HG02970 (cell line): ENCODE results near the gene NT5C1B.

ENCODE experiments used
- ATAC-seq: cut with Tn5 transposase; IDR thresholded peaks from one replicate; pipeline ENCODE4 v1.9.1; 2021; ENCODE audit warnings: mild to moderate bottlenecking, moderate library complexity, moderate number of reproducible peaks; ENCODE audit not compliant: unreplicated experiment, low FRiP score

NT5C1B gene

DNA sequence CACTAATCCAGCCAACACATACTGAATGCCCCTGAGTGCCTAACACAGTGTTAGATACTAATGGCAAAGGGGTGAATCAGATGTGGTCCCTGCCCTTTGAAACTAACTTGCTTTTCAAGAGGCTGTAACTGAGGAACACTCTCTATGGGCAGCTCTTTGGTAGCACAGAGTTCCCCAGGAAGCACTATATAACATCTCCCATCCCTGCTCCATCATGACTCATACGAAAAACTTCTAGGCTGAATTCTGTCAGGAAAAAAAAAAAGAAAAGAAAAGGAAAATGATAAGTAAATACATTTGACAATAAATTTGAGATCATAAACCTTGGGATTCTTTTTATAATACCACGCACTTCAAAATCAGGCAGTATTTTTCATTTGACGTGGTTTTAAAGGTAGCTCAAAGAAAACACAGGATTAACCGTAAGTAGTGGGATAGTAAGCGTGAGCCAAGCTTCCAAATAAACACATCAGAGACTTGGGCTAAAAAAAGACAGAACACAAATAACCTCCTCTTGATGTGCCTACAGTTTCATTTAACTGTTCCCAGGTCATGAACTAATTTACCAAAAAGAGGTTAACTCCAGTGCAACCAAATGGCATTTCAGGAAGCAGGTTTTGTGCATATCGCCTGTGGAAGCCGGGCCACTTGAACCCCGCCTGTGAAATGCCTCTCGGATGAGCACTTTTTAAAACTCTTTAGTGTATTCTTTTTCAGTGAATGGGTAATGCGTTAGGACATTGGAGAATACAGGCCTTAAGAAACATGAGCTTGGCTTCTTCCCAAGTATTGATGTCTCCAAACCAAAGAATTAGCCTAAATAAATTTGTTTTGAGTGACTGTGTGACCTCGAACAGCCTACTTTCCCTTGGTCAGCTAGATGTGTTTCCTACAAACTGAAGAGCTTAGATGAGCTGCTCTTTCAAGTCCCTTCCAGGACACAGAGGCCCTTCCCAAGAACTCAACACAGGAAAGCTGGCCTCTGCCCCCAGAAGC, 71.0 kb downstream of the NT5C1B start:
- no peak for ATAC-seq

DNA sequence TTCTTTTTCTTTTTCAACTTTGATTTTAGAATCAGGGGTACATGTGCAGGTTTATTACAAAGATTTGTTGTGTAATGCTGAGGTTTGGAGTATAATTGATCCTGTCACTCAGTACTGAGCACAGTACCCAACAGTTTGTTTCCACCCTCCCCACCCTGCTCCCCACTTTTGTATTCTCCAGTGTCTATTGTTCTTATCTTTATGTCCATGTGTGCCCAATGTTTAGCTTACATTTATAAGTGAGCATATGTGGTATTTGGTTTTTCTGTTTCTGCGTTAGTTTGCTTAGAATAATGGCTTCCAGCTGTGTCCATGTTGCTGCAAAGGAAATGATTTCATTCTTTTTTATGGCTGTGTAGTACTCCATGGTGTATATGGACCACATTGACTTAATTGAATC, 72.0 kb downstream of the NT5C1B start:
- no peak for ATAC-seq

DNA sequence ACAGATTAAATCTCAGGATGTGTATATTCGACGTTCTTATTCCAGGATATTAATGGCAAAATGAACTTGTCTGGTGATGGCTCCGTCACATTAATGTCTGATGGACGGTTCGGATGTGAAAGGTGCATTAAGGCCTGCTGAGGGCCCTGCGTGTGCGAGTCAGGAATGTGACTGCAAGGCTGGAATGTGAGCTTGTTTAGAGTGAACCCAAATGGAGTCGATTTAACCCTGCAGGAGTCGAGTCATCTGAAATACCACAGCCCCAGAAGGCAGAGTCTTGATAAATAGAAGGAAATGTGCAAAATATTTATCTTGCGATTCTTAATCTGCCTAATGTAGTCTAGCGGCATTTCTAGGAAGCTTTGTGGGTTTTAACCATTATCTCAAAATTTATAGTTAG, 73.3 kb downstream of the NT5C1B start:
- no peak for ATAC-seq

DNA sequence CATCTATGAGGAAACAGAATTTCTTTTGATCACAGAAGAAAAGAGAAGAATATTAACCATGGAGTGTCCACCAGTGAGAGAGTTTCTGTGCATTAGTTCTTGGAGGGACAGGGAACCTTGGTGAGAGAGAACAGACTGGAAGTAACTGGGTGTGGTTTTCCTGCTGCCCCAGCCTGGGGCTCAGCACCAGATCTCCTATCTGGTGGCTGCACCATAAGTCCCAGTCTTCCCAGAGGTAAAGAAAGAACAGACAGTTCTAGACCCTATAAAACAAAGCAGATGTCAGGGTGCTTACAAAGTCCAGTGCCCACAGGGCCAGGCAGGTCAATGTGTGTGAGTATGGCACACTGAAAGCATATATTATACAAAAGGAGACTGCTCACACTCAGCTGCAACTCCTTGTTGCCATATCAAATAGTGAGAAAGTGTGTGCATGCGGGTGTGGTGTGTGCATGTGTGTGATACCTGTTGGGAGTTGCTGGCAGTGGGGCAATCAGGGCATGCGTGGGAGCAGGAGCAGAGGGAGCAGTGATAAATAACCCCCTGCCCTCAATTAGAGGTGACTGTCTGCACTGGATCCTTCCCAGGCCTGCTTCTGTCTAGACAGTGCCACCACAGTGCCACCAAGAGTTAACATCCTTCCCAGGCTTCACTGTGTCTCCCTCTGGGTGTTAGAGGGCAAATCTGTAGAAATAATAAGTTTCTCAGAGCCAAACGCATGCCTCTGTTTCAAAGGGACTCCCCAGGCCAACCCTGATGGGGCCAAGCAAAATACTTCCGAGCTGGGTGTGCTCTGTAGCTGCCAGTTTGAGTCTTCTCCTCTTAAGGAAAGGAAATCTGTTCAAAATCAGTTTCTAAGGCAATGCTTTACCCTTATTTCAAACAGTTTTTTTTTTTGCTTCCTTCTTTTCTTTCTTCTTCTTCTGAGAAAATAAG, 74.6 kb downstream of the NT5C1B start:
- no peak for ATAC-seq
